Subcutaneous adipose tissue (tissue), 4 donors: ENCODE measurements around the gene MAPK13. TPM values are rescaled to one million over a fixed set of nuclear protein-coding genes. Genes with fewer than 3 reads are reported as not detected.

Experiments
- total RNA-seq, 4 donors: library from RNA; depleted of rRNA; stranded (reverse); fragments of >200 nt; gene quantifications; one replicate each; pipeline ENCODE4 v1.1.0, GENCODE V29; 2016
- TF ChIP-seq, protein P1 (sequence below): fragments of 450-650 bp; IDR thresholded peaks from one replicate; pipeline ENCODE4 v1.5.1; 2016; ENCODE audit warnings: low read depth, mild to moderate bottlenecking, control low read depth, antibody characterized with exemption, moderate library complexity

The MAPK13 gene
- total RNA-seq, 4 donors from 2014 or later = 2.6 to 24.6 (median 7.0) TPM

DNA sequence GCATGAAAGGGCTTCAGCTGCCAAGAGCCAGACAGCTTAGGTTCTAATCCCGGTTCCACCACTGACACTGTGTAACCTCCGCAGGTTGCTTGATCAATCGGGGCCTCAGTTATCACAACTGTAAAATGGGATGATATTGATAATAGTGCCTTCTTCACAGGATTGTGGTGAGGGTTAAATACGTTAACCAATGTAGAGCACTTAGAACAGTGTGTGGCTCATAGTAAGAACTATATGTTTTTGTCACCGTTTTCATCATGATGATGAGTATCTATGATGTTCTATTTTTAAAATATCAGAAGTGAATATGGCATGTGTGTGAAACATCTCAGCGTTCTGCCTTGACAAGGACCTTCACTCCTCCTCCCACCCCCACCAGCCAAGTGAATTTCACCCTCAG, 10.3 kb upstream of the MAPK13 start:
- TF ChIP-seq, protein P1, sequence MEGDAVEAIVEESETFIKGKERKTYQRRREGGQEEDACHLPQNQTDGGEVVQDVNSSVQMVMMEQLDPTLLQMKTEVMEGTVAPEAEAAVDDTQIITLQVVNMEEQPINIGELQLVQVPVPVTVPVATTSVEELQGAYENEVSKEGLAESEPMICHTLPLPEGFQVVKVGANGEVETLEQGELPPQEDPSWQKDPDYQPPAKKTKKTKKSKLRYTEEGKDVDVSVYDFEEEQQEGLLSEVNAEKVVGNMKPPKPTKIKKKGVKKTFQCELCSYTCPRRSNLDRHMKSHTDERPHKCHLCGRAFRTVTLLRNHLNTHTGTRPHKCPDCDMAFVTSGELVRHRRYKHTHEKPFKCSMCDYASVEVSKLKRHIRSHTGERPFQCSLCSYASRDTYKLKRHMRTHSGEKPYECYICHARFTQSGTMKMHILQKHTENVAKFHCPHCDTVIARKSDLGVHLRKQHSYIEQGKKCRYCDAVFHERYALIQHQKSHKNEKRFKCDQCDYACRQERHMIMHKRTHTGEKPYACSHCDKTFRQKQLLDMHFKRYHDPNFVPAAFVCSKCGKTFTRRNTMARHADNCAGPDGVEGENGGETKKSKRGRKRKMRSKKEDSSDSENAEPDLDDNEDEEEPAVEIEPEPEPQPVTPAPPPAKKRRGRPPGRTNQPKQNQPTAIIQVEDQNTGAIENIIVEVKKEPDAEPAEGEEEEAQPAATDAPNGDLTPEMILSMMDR = no peak

DNA sequence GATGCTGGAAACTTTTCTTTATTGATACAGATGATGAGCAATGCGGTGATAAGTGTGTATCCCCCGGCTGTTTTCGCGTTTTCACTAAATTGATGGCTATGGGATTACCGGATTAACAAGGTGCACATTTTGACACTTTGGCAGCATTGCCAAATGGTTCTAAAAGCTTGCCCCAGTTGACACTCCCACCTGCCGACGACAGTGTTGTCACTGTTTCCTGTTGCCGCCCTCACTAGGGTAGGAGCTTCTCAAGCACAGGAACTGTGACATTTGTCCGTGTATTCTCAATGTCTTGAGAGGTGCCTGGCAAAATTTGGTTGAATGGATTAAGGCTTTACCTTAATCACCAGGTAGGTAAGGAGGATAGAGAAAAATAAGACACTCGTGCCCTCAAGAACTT, 9.8 kb upstream of the MAPK13 start:
- TF ChIP-seq, protein P1 = no peak

DNA sequence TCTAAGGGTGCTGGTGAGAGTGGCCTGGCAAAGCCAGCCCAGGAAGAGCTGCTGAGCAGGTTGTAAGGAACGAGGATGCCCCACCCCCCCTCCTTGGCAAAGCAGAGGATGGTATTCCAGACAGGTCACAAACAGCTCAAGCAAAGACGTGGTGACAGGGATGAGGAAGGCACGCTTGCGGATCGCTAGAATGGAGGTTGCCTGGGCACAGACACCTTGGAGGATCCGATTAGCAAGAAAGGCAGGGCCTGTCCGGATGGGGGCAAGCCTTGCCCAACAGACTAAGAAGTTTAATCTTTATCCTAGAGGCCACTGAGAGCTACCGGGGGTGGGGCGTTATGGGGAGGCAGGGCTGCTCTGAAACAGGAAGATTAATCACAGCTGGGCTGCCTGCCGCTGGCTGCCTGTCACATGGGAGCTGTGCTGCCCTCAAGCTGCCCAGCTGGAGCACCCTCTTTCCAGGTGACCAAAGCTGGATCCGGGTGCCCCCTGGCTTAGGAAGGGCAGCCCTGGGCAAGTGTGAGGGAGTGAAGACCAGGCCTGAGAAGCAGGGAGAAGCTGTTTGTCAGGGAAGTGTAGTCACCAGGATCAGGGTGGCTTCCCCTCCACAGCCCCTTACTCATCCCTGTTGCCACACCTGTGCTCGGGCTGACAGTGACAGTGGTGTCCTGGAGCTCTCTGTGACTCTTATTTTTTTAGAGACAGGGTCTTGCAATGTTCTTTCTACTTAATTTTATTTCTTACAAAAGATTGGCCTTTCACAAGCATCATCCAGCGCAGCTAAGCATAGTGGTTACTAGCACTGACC, 9.1 kb upstream of the MAPK13 start:
- TF ChIP-seq, protein P1 = no peak

DNA sequence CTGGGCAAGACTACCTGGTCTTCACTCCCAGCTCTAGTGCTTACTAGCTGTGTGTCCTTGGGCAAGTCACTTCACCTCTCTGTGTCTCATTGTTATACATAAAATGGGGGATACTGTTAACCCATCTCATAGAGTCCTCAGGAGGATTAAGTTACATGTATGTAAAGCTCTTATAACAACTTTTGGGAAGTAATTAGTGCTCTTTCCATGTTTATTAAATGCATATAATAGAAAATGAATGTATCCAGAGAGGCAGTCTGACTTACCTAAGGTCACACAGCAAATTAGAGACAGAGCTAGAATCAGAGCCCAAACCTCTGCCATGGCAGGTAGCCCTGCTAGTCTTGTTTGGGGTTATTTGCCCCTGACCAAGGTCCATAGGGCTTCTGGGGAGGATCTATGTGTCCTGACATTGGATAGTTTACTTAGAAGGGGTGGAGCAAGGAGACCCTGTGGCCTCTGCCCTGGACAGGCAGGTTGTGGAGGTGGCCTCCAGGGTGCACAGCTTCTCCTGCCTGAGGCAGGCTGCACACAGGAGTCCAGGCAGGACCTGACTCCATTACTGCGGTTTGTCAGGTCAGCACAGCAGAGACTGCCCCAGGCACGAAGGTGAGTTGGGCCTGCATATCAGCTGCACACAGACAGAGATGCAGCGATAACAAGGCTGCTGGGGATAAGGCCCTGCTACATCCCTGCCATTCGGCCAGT, 8.4 kb upstream of the MAPK13 start:
- TF ChIP-seq, protein P1 = no peak

DNA sequence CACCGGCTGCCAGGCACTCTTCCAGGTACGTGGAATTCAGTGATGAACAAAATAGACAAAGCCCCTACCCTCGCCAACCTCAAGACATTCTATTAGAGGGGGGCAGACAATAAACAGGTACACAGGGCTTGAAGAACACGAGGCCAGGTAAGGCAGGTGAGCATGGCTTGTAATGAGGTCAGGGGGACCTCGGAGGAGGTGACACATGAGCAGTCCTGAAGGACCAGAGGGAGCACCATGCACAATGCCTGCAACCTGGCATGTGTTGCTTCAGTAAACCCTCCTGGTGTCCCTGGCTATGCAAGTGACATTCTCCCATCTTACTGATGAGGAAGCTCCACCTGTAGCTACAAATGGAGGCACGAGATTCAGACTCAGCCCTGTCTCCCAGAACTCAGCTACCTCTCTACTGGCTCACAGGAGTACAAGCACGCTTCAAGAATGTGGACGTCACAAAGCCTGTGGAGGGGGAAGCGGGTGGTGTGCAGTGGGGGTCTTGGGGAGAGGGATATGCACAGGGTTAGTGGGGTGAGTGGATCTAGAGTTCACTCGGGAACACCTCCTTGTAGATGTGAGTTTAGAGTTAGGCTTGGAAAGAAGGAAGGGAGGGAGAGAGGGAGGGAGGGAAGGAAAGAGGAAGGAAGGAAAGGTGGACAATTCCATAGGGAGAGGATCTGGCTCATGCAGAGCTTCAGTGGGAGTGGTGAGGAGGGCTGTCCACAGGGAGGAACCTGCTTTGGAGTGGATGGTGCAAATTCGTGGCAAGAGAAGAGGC, 7.6 kb upstream of the MAPK13 start:
- TF ChIP-seq, protein P1 = no peak

DNA sequence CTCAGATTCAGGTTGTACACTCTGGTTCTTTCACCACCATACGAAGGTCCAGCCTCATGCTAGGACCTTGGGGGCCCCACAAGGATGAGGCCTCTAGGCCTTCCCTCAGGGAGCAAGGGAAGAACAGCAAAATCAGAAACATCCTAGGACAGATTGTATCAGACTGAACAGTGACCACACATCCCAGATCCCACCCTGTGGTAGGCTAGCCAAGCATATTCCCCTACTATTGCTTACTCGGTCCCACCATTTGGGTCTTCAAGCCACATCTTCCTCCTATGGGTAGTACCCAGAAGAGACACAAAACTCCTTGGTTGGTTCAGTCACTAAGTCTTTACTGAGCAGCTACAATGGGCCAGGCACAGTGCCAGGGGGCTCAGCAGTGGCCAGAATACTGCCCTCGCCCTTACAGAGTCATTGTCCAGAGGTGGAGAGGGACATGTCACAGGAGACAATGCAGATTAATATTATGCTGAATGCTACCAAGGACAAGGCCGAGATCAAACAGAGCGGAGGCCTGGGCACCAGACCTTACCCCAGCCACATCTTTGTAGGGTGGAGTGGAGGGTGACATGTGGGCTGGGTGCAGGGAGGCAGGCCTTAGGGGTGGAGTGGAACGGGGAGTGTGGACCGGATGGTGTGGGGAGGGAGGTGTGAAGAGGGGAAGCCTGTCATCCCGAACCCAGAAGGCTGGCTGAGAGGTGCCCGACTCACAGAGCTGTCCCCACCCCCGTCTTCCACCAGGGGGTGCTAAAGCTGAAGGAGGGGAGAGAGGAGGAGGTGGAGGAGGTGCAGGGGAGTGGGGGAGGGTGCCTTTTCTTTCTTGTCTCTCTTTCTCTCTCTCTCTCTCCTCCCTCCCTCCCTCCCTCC, 6.8 kb upstream of the MAPK13 start:
- TF ChIP-seq, protein P1 = no peak
